Upper lobe of left lung (tissue), 6 donors: ENCODE measurements around the gene CNOT4. TPM values are rescaled to one million over a fixed set of nuclear protein-coding genes. Genes with fewer than 3 reads are reported as not detected.

Source experiments
- ATAC-seq, 2 donors: fragments of 200-7000 bp; cut with Tn5 transposase; one replicate each; pipeline ENCODE4 v1.9.1; 2022; ENCODE audit warnings: mild to moderate bottlenecking in 2 of 2, moderate library complexity in 2 of 2; ENCODE audit not compliant: low FRiP score in 2 of 2
- DNase-seq, 2 donors: peaks; one replicate each; pipeline ENCODE4 v3.0.0-alpha.2; 2019 to 2020
- H3K27ac ChIP-seq, 4 donors: fragments of 200-600 bp; sonication (generic); one replicate each; pipeline ENCODE4 v1.5.1; 2016 to 2019
- H3K27me3 ChIP-seq, 4 donors: fragments of 200-600 bp; sonication (generic); one replicate each; pipeline ENCODE4 v1.5.1; 2017 to 2019
- H3K36me3 ChIP-seq, 4 donors: fragments of 200-600 bp; sonication (generic); one replicate each; pipeline ENCODE4 v1.5.1; 2016 to 2019
- H3K4me1 ChIP-seq, 4 donors: fragments of 200-600 bp; sonication (generic); one replicate each; pipeline ENCODE4 v1.5.1; 2018 to 2019
- H3K4me3 ChIP-seq, 4 donors: fragments of 200-600 bp; sonication (generic); one replicate each; pipeline ENCODE4 v1.5.1; 2017 to 2019; ENCODE audit warnings: mild to moderate bottlenecking in 2 of 4, moderate library complexity in 1 of 4
- H3K9me3 ChIP-seq, 4 donors: fragments of 200-600 bp; sonication (generic); one replicate each; pipeline ENCODE4 v1.5.1; 2018 to 2019
- EP300 ChIP-seq, 4 donors: sonication (generic); formaldehyde crosslinking; IDR thresholded peaks; one replicate each; pipeline ENCODE4 v1.5.1; 2017; ENCODE audit warnings: antibody characterized with exemption in 4 of 4, control low read depth in 2 of 4
- POLR2A ChIP-seq, 4 donors: fragments of 450-650 bp; IDR thresholded peaks; one replicate each; pipeline ENCODE4 v1.5.1; 2016 to 2017; ENCODE audit warnings: antibody characterized with exemption in 4 of 4, mild to moderate bottlenecking in 2 of 4
- POLR2AphosphoS5 ChIP-seq, 2 donors: sonication (generic); formaldehyde crosslinking; IDR thresholded peaks; one replicate each; pipeline ENCODE4 v1.5.1; 2017; ENCODE audit warnings: antibody characterized with exemption in 2 of 2
- WGBS, 2 donors: methylation state at CpG; one replicate each; pipeline ENCODE4 v1.1.5; 2017 to 2018; 5-methylcytosine and 5-hydroxymethylcytosine counted together
- total RNA-seq, 6 donors: library from RNA; depleted of rRNA in 4 of 6; stranded (reverse); fragments of >200 nt in 4 of 6; gene quantifications; one replicate each; pipeline versions ENCODE4 v1.1.0 to v1.2.1, GENCODE V29; 2016 to 2021
- TF ChIP-seq, protein P1 (sequence below), 6 experiments: fragments of 450-650 bp in 4 of 6; fragments of 200-600 bp in 2 of 6; sonication (generic) in 2 of 6; IDR thresholded peaks; one replicate each; pipeline ENCODE4 v1.5.1; 2016 to 2019; ENCODE audit warnings: antibody characterized with exemption in 6 of 6
- donor health status: DM: no; HTN: no; CAD: no; lungs with moderate emphysema.
- donor health status: DM: no; HTN: yes; CAD: no; lungs with severe emphysema.

Gene CNOT4
- total RNA-seq, 6 donors from 2014 or later: 12.1 to 25.7 (median 19.5) TPM

DNA sequence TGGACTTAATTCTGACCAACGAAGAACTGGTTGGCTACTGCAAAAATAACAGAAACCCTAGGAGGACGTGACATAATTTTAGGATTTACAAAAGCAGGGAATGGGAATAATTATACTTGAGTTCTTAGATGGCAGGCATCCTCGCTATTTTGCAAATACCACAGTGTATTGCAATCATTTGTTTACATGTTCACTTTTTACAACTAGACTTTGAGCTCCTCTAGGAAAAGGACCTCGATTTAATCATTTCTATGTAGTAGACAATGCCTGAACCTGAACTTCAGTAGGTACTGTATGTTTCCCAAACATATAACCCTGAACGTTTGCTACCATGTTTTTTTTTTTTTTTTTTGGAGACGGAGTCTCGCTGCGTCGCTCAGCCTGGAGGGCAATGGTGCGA lies 137.7 kb downstream of the CNOT4 start:
- Histone ChIP-seq H3K27ac (no peak overlapping the region), H3K4me3 (no peak overlapping the region), H3K27me3 (no peaks in the 10 kb centered on the region), H3K9me3 (no peaks in the 10 kb centered on the region), H3K36me3 (no peaks in the 10 kb centered on the region), H3K4me1 (no peaks in the 10 kb centered on the region)
- ATAC-seq (no peak), DNase-seq (no peak)
- WGBS, 2 donors: 92 to 94% methylated on average over 10 of the region's 10 CpGs
- TF ChIP-seq, protein P1, sequence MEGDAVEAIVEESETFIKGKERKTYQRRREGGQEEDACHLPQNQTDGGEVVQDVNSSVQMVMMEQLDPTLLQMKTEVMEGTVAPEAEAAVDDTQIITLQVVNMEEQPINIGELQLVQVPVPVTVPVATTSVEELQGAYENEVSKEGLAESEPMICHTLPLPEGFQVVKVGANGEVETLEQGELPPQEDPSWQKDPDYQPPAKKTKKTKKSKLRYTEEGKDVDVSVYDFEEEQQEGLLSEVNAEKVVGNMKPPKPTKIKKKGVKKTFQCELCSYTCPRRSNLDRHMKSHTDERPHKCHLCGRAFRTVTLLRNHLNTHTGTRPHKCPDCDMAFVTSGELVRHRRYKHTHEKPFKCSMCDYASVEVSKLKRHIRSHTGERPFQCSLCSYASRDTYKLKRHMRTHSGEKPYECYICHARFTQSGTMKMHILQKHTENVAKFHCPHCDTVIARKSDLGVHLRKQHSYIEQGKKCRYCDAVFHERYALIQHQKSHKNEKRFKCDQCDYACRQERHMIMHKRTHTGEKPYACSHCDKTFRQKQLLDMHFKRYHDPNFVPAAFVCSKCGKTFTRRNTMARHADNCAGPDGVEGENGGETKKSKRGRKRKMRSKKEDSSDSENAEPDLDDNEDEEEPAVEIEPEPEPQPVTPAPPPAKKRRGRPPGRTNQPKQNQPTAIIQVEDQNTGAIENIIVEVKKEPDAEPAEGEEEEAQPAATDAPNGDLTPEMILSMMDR (IDR thresholded peaks at IDR 0.05): no peak
- TF ChIP-seq POLR2AphosphoS5 (IDR thresholded peaks at IDR 0.05): no peak
- TF ChIP-seq POLR2A (IDR thresholded peaks at IDR 0.05): no peak
- no peak for TF ChIP-seq EP300 (IDR thresholded peaks at IDR 0.05)

DNA sequence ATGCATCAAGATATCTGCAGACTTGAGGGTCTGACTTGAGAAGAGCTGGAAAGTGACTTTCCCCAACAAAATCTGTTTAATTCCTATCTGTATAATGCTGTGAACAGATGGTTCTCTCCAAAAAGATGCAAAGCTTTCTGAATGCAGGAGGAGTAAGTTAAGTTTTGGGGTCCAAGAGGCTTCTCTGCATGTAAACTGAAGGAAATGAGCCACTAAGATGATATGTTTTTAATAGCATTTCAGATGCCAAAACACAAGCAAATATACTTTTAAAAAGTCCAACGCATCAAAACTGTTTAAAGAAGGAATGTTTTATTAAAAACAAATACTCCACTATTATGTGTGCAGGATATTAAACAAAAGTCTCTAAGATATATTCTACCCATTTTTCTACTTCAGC lies 139.2 kb downstream of the CNOT4 start:
- no peak overlapping the region for H3K27ac ChIP-seq
- no peak overlapping the region for H3K4me3 ChIP-seq
- H3K4me1 ChIP-seq: no peaks in the 10 kb centered on the region
- ATAC-seq (no peak), DNase-seq (no peak)
- no peaks in the 10 kb centered on the region for H3K36me3 ChIP-seq
- H3K9me3 ChIP-seq: no peaks in the 10 kb centered on the region
- no peaks in the 10 kb centered on the region for H3K27me3 ChIP-seq
- WGBS, 2 donors: 56 to 62% methylated on average over 1 of the region's 1 CpG
- TF ChIP-seq POLR2AphosphoS5 (IDR thresholded peaks at IDR 0.05) (no peak), EP300 (IDR thresholded peaks at IDR 0.05) (no peak), POLR2A (IDR thresholded peaks at IDR 0.05) (no peak)
- TF ChIP-seq, protein P1 (IDR thresholded peaks at IDR 0.05): no peak

DNA sequence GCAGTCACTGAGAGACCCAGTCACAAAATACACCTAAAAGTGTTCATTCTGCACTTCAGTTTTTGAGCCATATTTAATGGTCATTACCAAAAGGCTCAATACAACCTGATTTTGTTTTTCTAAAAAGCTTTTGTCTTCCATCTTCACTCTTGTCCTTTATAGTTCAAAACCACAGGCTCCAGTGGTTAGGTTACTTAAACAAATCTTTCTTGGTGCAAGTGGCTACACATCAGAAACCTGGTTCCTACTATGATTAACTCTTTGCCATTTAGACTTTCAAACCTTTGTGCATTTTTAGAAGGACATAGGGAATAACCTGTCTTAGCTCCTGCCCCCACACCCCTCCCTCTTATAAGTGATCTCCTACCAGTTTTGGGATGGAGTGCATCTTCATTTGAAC lies 140.5 kb downstream of the CNOT4 start:
- no peaks in the 10 kb centered on the region for H3K9me3 ChIP-seq
- H3K27ac ChIP-seq: no peak overlapping the region
- H3K36me3 ChIP-seq: no peaks in the 10 kb centered on the region
- H3K4me3 ChIP-seq: no peak overlapping the region
- no peaks in the 10 kb centered on the region for H3K27me3 ChIP-seq
- ATAC-seq (no peak), DNase-seq (no peak)
- TF ChIP-seq POLR2A (IDR thresholded peaks at IDR 0.05) (no peak), POLR2AphosphoS5 (IDR thresholded peaks at IDR 0.05) (no peak), EP300 (IDR thresholded peaks at IDR 0.05) (no peak)
- TF ChIP-seq, protein P1 (IDR thresholded peaks at IDR 0.05): no peak
- no peaks in the 10 kb centered on the region for H3K4me1 ChIP-seq

DNA sequence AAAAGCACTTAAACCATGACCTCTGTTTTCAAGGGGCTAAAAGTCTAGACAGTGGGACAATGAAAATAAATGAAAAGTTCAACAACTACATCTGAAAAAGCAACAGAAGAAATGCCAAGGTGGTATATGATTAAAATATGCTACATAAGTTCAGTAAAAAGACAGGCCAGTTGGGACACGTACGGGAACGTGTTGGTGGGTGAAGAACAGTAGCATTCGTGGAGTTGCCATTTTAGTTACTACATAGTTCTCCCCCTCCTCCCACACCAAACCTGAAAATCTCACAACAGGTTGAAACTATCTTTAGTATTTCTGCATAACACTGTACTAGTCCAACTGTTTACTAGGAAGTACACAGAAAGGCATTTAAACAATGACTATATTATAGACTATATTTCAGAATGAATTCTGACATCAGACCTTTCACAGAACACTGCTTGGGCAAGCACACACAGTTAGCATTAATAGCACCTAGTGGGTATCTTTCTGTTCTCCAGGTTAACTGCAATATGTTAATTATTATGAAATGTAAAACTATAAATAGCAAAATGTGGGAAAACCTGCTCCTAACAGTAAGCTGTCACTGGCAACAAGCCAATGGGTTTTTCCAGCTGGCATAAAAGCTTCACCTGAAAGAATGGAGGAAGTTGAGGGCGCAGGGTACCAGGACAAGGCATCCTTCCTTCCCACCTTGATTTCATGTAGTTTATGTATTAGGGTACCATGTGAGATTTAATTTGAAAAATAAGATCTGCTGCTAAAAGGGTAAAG lies 141.3 kb downstream of the CNOT4 start:
- WGBS, 2 donors: 89 to 92% methylated on average over 5 of the region's 5 CpGs
- Histone ChIP-seq H3K9me3 (no peaks in the 10 kb centered on the region), H3K27ac (no peak overlapping the region), H3K36me3 (no peaks in the 10 kb centered on the region), H3K4me1 (no peaks in the 10 kb centered on the region), H3K4me3 (no peak overlapping the region), H3K27me3 (no peaks in the 10 kb centered on the region)
- ATAC-seq: no peak
- no peak for TF ChIP-seq POLR2AphosphoS5 (IDR thresholded peaks at IDR 0.05)
- TF ChIP-seq EP300 (IDR thresholded peaks at IDR 0.05): no peak
- TF ChIP-seq, protein P1 (IDR thresholded peaks at IDR 0.05): no peak
- TF ChIP-seq POLR2A (IDR thresholded peaks at IDR 0.05): no peak
- DNase-seq: no peak
